ENCODE measurements around the gene RHEBL1.

DNA sequence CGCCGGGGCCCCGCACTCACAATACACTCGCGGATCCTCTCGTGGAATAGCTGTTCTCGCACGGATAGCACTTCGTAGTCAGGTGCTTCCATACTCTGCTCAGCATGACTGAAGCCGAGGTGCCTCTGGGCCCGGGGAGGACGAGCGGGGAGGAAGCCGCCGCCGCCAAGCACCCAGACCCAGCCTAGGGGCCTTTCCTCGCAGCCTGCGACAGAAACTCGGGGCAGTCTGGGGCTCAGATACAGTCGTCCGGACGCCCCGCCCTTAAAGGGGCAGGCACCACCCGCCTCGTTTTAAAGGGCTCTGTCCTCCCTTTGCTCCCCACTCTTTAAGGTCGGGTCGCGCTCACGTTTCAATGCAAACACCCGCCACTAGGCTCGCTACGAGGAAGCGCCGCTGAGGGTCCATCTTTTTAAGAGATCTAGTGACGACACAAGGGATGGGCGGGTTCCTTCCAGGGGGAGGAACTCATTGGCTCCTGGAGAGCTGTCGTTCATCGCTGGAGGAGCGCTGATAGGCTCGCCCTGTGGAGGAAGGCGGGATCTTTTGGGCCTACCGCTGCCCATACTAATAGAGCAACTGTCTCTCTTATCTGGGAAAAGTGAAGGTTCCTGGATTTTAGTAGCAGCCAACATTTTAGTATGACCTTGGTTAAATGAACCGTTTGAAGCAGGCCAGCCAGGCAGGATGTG lies 40.8 kb upstream of the RHEBL1 start, which contains the start of gene LMBR1L:
- TF ChIP-seq, protein P1, sequence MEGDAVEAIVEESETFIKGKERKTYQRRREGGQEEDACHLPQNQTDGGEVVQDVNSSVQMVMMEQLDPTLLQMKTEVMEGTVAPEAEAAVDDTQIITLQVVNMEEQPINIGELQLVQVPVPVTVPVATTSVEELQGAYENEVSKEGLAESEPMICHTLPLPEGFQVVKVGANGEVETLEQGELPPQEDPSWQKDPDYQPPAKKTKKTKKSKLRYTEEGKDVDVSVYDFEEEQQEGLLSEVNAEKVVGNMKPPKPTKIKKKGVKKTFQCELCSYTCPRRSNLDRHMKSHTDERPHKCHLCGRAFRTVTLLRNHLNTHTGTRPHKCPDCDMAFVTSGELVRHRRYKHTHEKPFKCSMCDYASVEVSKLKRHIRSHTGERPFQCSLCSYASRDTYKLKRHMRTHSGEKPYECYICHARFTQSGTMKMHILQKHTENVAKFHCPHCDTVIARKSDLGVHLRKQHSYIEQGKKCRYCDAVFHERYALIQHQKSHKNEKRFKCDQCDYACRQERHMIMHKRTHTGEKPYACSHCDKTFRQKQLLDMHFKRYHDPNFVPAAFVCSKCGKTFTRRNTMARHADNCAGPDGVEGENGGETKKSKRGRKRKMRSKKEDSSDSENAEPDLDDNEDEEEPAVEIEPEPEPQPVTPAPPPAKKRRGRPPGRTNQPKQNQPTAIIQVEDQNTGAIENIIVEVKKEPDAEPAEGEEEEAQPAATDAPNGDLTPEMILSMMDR (IDR thresholded peaks at IDR 0.05) = peak in 2 of 3 experiments; percentile 74 to 81
- TF ChIP-seq POLR2A (IDR thresholded peaks at IDR 0.05) = peak; percentile 82

All from testis (tissue), 2 donors.